ENCODE data around the gene BICD2. TPM values are rescaled to one million over a fixed set of nuclear protein-coding genes. Genes with fewer than 3 reads are reported as not detected.

BICD2 gene
- total RNA-seq, 2 donors from 2014 or later, result 22.9 to 34.0 TPM

DNA sequence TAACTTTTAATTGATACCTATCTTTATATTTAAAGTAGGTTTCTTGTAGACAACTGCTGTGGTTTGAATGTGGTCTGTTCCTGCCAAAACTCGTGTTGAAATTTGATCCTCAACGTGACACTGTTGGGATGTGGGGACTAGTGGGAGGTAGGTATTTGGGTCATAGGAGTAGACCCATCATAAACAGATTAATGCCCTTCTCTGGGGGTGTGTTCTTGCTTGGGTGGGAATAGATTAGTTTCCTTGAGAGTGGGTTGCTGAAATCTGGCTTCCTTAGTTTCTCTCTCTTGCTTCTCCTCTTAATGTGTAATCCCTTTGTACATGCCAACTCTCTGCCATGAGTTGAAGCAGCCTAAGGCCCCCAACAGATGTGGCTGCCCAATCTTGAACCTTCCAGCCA is 60.1 kb downstream of the BICD2 start:
- DNase-seq (no peak), ATAC-seq (no peak)
- Mint-ChIP-seq H3K27me3 (no peaks in the 10 kb centered on the region), H3K36me3 (ENCODE audit: low read depth) (peaks cover 2% of the 10 kb centered on the region), H3K4me1 (peaks cover 3% of the 10 kb centered on the region), H3K4me3 (no peak overlapping the region), H3K27ac (no peak overlapping the region)
- H3K9me3 ChIP-seq (ENCODE audit: control insufficient read depth, low read length, poor library complexity, severe bottlenecking), result no peaks in the 10 kb centered on the region

DNA sequence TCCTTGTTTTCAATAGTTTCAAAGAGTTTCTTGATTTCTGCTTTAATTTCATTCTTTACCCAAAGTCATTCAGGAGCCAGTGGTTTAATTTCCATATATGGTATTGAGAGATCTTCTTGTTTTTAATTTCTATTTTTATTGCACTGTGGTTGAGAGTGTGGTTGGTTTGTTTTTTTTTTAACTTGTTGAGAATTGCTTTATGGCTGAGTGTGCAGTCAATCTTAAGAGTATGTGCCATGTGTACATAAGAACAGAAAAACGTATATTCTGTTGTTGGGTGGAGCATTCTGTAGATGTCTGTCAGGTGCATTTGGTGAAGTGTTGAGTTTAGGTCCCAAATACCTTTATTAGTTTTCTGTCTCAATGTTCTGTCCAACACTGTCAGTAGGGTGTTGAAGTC is 68.0 kb downstream of the BICD2 start:
- Mint-ChIP-seq H3K27ac (no peak overlapping the region), H3K4me1 (no peaks in the 10 kb centered on the region), H3K27me3 (no peaks in the 10 kb centered on the region), H3K4me3 (no peak overlapping the region), H3K36me3 (ENCODE audit: low read depth) (no peaks in the 10 kb centered on the region)
- H3K9me3 ChIP-seq (ENCODE audit: control insufficient read depth, low read length, poor library complexity, severe bottlenecking), result peaks cover 4% of the 10 kb centered on the region
- no peak for DNase-seq
- no peak for ATAC-seq

DNA sequence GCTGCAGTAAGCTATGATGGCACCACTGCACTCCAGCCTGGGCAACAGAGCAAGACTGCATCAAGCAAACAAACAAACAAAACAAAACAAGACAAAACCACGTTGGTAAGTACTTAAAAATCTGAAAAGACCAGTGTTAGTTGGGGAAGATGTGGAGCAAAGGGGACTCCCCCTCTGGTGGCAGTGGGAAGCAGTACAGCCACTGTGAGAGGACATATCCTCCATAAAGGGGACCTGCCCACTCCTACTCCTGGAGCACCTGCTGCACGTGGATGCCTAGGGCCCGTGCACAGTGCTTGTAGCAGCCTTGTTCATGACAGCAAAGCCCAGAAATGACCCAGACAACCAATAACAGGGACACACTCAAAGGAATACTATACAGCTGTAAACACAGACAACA is 77.7 kb downstream of the BICD2 start:
- no peaks in the 10 kb centered on the region for H3K36me3 Mint-ChIP-seq (ENCODE audit: low read depth)
- no peaks in the 10 kb centered on the region for H3K9me3 ChIP-seq (ENCODE audit: control insufficient read depth, low read length, poor library complexity, severe bottlenecking)
- DNase-seq (no peak), ATAC-seq (no peak)
- no peak overlapping the region for H3K27ac Mint-ChIP-seq
- H3K4me3 Mint-ChIP-seq, result no peak overlapping the region
- no peaks in the 10 kb centered on the region for H3K27me3 Mint-ChIP-seq
- H3K4me1 Mint-ChIP-seq, result no peaks in the 10 kb centered on the region

DNA sequence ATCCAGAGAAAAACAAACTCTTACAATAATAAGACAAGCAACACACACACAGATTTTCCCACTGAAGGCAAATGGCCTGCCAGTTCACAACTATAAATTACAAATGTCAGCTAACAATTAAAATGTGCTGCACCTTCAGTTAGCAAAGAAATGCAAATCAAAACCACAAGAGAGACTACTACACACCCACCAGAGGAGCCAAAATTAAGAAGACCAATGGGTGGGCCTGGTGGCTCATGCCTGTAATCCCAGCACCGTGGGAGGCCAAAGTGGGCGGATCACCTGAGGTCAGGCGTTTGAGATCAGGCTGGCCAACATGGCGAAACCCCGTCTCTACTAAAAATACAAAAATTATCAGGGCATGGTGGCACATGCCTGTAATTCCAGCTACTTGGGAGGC is 79.6 kb downstream of the BICD2 start:
- no peak overlapping the region for H3K4me3 Mint-ChIP-seq
- DNase-seq, result no peak
- H3K27ac Mint-ChIP-seq, result no peak overlapping the region
- H3K36me3 Mint-ChIP-seq (ENCODE audit: low read depth), result no peaks in the 10 kb centered on the region
- ATAC-seq, result no peak
- H3K27me3 Mint-ChIP-seq, result no peaks in the 10 kb centered on the region
- H3K4me1 Mint-ChIP-seq, result no peaks in the 10 kb centered on the region
- no peaks in the 10 kb centered on the region for H3K9me3 ChIP-seq (ENCODE audit: control insufficient read depth, low read length, poor library complexity, severe bottlenecking)

DNA sequence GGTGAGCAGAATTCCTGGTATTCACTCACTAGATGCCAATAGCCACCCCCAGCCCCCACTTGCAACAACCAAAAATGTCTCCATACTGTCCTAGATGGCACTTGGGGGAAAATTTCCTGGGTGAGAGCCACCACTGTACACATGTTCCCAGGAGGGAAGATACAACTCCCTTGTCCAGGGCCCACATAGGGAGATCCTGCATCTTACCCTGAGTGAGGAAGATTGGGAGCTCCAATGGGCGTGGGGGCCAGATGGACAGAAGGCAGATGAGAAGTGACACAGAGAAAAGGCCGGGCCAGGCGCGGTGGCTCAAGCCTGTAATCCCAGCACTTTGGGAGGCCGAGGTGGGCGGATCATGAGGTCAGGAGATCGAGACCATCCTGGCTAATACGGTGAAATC is 82.4 kb downstream of the BICD2 start:
- Mint-ChIP-seq H3K4me1 (peaks cover 3% of the 10 kb centered on the region), H3K36me3 (ENCODE audit: low read depth) (no peaks in the 10 kb centered on the region), H3K27ac (peak overlapping the region; percentile 54), H3K4me3 (no peak overlapping the region), H3K27me3 (no peaks in the 10 kb centered on the region)
- DNase-seq, result no peak
- ATAC-seq, result no peak
- no peaks in the 10 kb centered on the region for H3K9me3 ChIP-seq (ENCODE audit: control insufficient read depth, low read length, poor library complexity, severe bottlenecking)

DNA sequence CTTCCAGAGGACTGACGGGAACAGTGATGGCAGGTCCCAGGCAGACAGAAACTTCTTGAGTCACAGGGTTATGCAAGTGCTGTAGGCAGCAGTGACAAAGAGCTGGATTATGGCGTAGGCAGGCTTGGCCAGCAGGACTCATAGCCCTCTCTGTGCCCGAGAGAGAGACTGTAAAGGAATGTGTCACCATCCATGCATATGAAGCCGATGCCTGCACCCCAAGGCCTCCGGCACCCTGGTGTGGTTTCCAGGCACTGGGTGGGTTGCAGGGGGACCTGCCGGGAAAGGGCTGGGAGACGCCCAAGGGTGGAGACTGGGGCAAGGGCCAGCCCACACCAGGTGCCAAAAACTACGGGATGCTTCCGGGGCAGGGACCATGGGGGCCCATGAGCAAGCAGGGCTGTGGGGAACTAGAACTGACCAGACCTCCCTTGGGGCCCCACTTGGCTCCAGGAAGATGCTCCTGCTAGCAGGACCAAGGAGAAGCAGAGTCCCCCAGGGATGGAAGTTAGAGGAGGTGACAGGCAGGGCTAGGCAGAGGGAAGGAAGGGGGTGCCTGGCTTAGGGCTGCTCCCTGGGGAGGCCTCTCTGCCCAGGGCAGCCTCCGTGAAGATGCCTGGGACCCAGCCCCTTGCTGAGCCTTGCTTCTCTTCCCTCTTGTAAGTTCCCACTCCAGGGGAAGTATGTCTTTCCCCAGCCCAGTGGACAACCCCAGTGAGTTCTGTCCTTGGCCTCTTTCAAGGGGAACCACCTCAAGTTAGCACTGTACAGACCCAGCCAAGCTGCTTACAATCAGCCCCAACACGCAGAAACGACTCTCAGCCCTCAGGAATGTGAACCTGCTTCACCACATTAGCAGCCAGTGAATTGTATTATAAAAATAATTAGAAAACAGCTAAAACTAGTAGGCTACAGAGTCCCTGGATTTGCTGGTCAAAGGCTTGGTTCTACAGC is 84.2 kb downstream of the BICD2 start:
- no peaks in the 10 kb centered on the region for H3K36me3 Mint-ChIP-seq (ENCODE audit: low read depth)
- ATAC-seq (no peak), DNase-seq (no peak)
- H3K27ac Mint-ChIP-seq, result no peak overlapping the region
- H3K4me3 Mint-ChIP-seq, result no peak overlapping the region
- H3K4me1 Mint-ChIP-seq, result peaks cover 3% of the 10 kb centered on the region
- no peaks in the 10 kb centered on the region for H3K27me3 Mint-ChIP-seq
- H3K9me3 ChIP-seq (ENCODE audit: control insufficient read depth, low read length, poor library complexity, severe bottlenecking), result no peaks in the 10 kb centered on the region

DNA sequence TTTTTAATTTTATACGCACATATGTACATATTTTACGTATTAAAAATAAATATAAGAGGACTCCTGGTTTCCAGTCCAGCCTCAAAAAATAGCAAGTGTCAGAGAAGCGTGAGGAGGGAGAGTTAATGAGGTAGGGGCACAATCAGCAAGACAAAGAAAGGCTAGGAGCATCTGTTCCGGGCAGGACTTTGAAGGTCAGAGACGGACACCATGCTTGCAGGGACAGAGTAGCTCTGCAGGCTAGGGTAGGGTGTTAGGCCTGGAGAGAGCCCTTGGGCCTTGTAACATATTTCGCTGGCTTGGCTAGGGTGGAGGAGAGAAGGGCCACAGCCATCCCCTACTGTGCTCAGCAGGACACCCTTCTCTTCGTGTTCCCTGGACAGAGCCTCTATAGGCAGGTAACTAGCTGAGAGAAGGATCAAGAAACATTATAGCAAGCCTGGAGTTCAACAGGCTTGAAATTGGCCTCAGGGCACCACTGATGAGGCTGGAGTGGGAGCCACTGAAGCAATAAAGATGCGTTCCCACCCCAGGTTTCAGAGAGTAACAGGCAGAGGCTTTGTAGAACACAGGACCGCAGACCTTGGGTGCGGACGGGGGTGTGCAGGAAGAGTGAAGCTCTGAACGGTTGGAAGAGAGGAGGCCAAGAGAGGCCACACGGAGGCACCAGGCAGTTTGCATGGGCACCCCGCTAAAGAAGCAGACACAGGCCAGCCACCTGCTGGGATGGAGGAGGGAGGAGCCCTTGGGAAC is 85.0 kb downstream of the BICD2 start:
- no peaks in the 10 kb centered on the region for H3K9me3 ChIP-seq (ENCODE audit: control insufficient read depth, low read length, poor library complexity, severe bottlenecking)
- DNase-seq, result no peak
- H3K4me3 Mint-ChIP-seq, result no peak overlapping the region
- no peaks in the 10 kb centered on the region for H3K27me3 Mint-ChIP-seq
- ATAC-seq, result no peak
- peaks cover 3% of the 10 kb centered on the region for H3K4me1 Mint-ChIP-seq
- no peaks in the 10 kb centered on the region for H3K36me3 Mint-ChIP-seq (ENCODE audit: low read depth)
- H3K27ac Mint-ChIP-seq, result no peak overlapping the region

- ATAC-seq (no peak), DNase-seq (no peak)
- peak overlapping the region; percentile 93 for H3K27ac Mint-ChIP-seq
- H3K9me3 ChIP-seq (ENCODE audit: control insufficient read depth, low read length, poor library complexity, severe bottlenecking), result no peaks in the 10 kb centered on the region
- peaks cover 17% of the 10 kb centered on the region for H3K4me1 Mint-ChIP-seq
- peak overlapping the region; percentile 36 for H3K4me3 Mint-ChIP-seq
- peaks cover 4% of the 10 kb centered on the region for H3K36me3 Mint-ChIP-seq (ENCODE audit: low read depth)
- no peaks in the 10 kb centered on the region for H3K27me3 Mint-ChIP-seq
Observed at GRCh38 chr9:92671323-92671722, 93.3 kb downstream of the BICD2 start.

DNA sequence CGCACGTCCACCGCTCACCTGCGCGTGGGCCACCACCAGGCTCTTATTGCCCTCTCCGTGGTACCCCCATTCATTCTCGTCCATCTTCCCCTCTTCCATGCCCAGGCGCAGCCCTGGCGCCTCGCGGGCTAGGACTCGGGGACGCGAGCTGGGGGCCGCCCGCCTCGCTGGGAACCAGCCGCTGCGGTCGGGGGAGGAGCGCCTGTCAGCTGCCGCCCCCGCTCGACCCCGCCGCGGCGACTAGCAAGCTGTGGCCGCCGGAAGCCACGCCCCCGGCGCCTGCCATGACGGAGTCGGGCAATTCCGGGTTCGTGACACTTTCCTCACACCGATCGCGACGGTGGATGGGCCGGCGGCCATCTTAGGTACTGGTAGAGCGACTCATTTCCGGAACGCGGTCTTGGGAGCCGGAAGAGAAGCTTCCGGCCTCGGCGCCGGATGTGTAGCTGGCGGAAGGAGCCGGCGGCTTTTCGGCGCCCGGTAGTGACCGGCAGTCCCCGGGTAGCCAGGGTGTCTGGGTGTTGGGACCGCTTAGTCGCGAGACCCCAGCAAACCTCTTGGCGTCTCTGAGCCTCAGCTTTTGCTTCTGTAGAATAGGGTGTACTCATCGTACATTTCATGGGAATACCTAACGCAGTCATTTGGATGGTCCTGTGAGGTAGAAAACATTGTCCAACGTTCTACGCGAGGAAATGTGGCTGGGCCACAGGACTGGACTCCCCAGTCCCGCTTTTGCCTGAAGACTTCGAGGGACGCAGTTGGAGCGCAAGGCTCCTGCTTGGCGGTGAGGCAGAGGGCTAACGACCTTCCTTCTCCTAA is 94.5 kb downstream of the BICD2 start, which contains the start of gene IPPK:
Gene IPPK (minus strand): TSS at position 242 of the 819 bp plus-strand sequence. CDS start 143 bp downstream, at position 99.
- H3K27ac Mint-ChIP-seq, result peak within 1 kb of the TSS; percentile 93
- H3K9me3 ChIP-seq (ENCODE audit: control insufficient read depth, low read length, poor library complexity, severe bottlenecking), result no peaks in the 10 kb centered on the region
- peak; percentile 95 for ATAC-seq
- peaks cover 24% of the 10 kb centered on the region for H3K4me1 Mint-ChIP-seq
- peak within 1 kb of the TSS; percentile 89 for H3K4me3 Mint-ChIP-seq
- no peaks in the 10 kb centered on the region for H3K27me3 Mint-ChIP-seq
- DNase-seq, result peak; percentile 93 to 98 (median 98)
- peaks cover 4% of the 10 kb centered on the region for H3K36me3 Mint-ChIP-seq (ENCODE audit: low read depth)

GRCh38 chr9:92669527-92669889 is 95.1 kb downstream of the BICD2 start:
- Mint-ChIP-seq H3K27ac (peak overlapping the region; percentile 93), H3K36me3 (ENCODE audit: low read depth) (peaks cover 4% of the 10 kb centered on the region), H3K4me1 (peaks cover 30% of the 10 kb centered on the region), H3K4me3 (peak overlapping the region; percentile 89), H3K27me3 (no peaks in the 10 kb centered on the region)
- H3K9me3 ChIP-seq (ENCODE audit: control insufficient read depth, low read length, poor library complexity, severe bottlenecking), result no peaks in the 10 kb centered on the region
- DNase-seq, result peak in 1 of 3 donors; percentile 19
- peak; percentile 12 for ATAC-seq

DNA sequence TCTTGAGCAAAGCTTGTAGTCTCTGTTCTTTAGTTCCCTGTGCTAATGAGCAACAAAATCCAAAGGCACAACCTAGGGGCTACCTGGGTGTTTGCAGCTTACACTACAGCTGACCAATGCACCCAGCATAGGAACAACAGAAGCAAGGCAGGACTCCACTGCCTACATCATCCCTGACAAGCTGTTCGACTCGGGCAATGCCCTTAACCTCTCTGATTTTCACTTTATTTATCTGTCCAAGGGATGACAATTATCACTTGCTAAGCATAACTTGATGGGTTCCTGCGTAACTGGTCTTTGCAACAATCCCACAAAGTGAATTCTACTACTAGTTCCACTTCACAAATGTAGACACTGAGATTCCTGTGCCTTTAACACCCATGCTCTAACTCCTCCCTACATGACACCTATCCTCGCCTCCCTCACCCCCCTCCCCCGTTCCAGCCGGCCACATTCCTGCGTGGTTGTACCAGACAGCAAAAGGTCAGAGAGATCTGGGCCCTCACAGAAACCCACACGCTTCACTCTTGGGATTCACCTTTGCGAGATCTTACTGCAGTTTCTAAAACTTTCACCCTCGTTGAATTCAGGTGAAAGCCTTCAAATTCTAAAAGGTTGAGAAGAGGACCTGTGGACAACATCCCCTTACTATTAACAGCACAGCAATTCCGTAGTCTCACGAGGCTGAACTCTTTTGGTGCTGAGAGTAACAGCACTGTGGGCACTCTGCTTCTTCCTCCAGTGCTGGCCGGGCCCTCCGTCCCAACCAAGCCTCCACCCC is 95.7 kb downstream of the BICD2 start:
- Mint-ChIP-seq H3K27ac (peak overlapping the region; percentile 93), H3K36me3 (ENCODE audit: low read depth) (peaks cover 4% of the 10 kb centered on the region), H3K4me3 (peak overlapping the region; percentile 89), H3K27me3 (no peaks in the 10 kb centered on the region), H3K4me1 (peaks cover 30% of the 10 kb centered on the region)
- no peaks in the 10 kb centered on the region for H3K9me3 ChIP-seq (ENCODE audit: control insufficient read depth, low read length, poor library complexity, severe bottlenecking)
- DNase-seq (no peak), ATAC-seq (no peak)

DNA sequence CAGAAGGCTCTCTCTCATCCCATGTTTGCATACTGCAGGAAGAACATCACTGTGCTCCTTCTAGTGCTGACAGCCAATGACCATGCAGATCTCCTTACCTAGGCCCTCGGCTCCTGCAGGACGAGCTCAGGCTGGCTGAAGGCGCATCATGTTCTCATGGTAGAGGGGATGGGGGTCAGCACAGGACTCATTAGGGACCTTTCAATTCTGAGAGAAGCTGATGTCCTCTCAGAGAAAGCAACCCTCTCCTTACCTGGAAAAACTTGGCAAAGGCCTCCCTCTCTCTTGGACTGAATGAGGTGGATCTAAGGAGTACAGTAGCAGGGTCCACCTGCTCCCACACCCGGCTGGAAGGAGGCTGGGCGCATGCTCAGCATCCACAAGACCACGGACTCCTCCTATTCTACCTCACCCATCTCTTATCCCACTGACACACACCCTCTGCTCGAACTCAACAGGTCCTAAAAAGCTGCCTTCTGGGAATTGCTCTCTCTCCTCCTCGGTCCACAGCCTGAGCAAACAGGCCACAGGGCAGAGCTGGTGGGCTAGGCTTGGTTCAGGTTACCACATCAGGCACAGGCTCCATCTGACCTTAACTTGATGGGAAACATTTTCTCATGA is 97.6 kb downstream of the BICD2 start:
- Mint-ChIP-seq H3K4me3 (peak overlapping the region; percentile 52), H3K27ac (no peak overlapping the region), H3K36me3 (ENCODE audit: low read depth) (peaks cover 4% of the 10 kb centered on the region), H3K27me3 (no peaks in the 10 kb centered on the region), H3K4me1 (peaks cover 31% of the 10 kb centered on the region)
- DNase-seq, result no peak
- no peak for ATAC-seq
- no peaks in the 10 kb centered on the region for H3K9me3 ChIP-seq (ENCODE audit: control insufficient read depth, low read length, poor library complexity, severe bottlenecking)
